Astrocyte of the cerebellum (primary cell): ENCODE measurements around the gene ABHD3.
A peak's percentile ranks its signal among the peaks of the same experiment; 100 is the strongest.

Experiments used
- DNase-seq: peaks from one replicate; pipeline ENCODE4 v3.0.0-alpha.2; 2011; ENCODE audit warnings: low read depth
- H3K4me3 ChIP-seq: 2 replicates; pipeline ENCODE4 v1.5.1; 2011; ENCODE audit warnings: mild to moderate bottlenecking, low read depth, low read length, moderate library complexity
- in situ Hi-C: cut with HindIII; loops from 2 replicates; pipeline ENCODE4 v1.10.0; 2017; ENCODE audit warnings: low sequenced_read_pairs
- TF ChIP-seq, protein P1 (sequence below): IDR thresholded peaks from 2 replicates; pipeline ENCODE4 v1.5.1; 2012; ENCODE audit warnings: low read length, low read depth, moderate library complexity, mild to moderate bottlenecking; ENCODE audit errors: missing control alignments

ABHD3 gene, protein sequence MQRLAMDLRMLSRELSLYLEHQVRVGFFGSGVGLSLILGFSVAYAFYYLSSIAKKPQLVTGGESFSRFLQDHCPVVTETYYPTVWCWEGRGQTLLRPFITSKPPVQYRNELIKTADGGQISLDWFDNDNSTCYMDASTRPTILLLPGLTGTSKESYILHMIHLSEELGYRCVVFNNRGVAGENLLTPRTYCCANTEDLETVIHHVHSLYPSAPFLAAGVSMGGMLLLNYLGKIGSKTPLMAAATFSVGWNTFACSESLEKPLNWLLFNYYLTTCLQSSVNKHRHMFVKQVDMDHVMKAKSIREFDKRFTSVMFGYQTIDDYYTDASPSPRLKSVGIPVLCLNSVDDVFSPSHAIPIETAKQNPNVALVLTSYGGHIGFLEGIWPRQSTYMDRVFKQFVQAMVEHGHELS

DNA sequence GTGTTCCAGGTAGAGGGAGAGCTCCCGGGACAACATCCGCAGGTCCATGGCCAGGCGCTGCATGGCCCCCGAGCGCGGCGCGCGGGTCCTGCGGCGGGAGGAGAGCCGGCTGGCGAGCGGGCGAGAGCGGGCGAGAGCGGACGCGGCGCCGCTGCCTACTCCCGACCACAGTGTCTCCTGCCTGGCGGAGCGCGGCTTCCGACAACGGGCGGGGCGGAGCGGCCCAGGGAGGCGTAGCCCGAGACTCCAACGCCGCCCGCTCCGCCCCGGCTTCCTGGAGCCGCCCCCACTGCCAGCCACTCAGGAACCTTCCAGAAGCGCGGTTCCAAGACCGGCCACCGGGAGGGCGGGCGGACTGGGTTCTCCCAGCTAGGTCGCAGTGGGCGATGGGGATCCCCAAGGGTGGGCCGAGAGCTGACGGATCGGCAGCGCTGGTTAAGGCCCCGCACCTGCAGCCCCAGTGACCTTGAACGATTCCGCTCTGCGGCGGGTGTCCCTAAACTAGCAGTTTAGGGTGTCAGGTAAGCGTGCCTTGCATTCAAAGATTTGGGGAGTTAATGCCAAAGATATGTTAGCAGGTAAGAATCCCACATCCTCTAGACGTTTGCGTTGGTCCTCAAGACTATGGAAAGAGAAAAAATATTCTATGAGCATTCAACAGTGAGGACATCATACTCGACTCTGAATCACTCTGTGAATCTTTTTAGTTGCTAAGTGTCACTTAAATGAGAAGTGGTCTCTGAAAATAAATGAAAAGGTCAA is at the start of gene ABHD3:
Gene ABHD3 (minus strand): TSS at position 172 of the 762 bp plus-strand sequence. CDS start 109 bp downstream, at position 63.
- H3K4me3 ChIP-seq = peak within 1 kb of the TSS; percentile 71

GRCh38 chr18:21747764-21748693 is 43.5 kb upstream of the ABHD3 start:
- TF ChIP-seq, protein P1, sequence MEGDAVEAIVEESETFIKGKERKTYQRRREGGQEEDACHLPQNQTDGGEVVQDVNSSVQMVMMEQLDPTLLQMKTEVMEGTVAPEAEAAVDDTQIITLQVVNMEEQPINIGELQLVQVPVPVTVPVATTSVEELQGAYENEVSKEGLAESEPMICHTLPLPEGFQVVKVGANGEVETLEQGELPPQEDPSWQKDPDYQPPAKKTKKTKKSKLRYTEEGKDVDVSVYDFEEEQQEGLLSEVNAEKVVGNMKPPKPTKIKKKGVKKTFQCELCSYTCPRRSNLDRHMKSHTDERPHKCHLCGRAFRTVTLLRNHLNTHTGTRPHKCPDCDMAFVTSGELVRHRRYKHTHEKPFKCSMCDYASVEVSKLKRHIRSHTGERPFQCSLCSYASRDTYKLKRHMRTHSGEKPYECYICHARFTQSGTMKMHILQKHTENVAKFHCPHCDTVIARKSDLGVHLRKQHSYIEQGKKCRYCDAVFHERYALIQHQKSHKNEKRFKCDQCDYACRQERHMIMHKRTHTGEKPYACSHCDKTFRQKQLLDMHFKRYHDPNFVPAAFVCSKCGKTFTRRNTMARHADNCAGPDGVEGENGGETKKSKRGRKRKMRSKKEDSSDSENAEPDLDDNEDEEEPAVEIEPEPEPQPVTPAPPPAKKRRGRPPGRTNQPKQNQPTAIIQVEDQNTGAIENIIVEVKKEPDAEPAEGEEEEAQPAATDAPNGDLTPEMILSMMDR = no peak
- in situ Hi-C loops = no loop called here
- H3K4me3 ChIP-seq = no peak overlapping the region
- DNase-seq = no peak

More for the DNA sequence above, at the start of gene ABHD3:
- TF ChIP-seq, protein P1 = peak; percentile 46
- DNase-seq = peak; percentile 72
- in situ Hi-C loops = no loop called here

DNA sequence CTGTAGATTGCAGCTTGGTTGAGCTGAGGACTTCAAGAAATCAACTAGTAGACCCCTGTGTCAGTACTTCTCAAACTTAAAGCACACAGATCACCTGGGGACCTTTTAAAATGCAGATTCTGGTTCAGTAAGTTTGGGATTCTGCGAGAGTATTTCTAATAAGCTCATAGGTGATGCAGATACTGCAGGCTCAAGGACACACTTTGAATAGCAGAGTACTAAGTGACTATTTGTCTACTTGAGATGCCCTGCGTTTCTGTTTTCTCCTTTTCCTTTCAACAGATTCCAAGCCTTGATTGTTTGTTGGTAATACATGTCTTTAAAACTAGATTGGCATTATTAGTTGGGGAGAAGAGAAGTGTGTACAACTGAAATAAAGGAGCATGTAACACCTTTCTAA is 42.7 kb upstream of the ABHD3 start:
- no peak overlapping the region for H3K4me3 ChIP-seq
- TF ChIP-seq, protein P1 = no peak
- in situ Hi-C loops = no loop called here
- DNase-seq = no peak

- TF ChIP-seq, protein P1 = no peak
- in situ Hi-C loops = no loop called here
- H3K4me3 ChIP-seq = no peak overlapping the region
- DNase-seq = no peak
These were observed 40.7 kb upstream of the ABHD3 start for GRCh38 chr18:21745231-21745630.

DNA sequence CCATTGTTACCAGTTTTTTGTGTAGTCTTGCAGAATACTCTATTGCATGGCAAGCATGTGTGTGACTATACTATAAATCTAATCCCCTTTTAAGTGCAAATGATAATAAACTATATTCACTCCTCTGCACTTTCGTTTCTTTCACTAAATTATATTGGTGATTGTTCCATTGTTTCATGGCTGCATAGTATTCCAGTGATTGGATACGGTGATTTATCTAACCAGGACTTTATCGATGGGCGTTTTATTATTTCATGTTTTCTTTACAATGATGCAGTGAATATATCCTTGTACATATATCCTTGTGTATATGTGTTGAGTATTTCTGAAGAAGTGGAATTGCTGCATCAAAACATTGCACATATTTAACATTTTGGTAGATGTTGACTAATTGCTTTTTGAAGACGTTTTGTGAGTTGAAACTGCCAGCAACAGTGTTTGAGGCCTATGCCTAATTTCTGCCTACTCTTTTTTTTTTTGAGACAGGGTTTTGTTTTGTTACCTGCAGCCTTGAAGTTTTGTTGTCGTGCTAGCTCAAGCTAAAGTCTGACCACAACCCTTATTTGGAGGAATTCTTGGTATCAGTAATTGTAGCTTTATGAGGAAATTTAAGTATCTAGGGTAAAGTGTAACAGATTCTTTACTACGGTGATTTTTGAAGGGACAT is 38.7 kb upstream of the ABHD3 start:
- no peak for DNase-seq
- in situ Hi-C loops = no loop called here
- TF ChIP-seq, protein P1 = no peak
- no peak overlapping the region for H3K4me3 ChIP-seq
